CD4-positive, alpha-beta T cell treated with Interleukin-15 for 4 hours (primary cell): Measurements from ENCODE around the gene ANKRD2.
"Not testable (repeated sequence)": the region's sequence is repeated elsewhere in the genome, so short reads cannot be mapped to it uniquely, and the experiment has no call there.

Experiments
- DNase-seq: peaks from one replicate; pipeline ENCODE4 v3.0.0-alpha.2; 2020; ENCODE audit warnings: low spot score

Gene ANKRD2

DNA sequence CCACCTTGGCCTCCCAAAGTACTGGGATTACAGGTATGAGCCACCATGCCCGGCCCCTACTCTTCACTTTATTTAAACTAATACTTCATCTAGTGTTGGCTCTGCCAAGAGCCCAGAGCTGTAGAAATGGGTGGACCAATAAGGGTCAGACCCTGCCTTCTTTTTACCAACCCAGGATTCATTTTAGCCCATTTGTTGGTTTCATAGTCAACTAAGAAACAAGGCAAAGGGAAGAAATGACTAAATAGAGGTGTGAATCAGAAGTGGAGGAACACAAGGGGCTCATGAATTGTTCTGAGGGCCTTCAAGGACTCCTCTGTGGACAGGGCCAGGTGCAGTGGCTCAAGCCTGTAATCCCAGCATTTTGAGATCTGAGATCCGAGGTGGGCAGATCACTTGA, 1.1 kb downstream of the ANKRD2 start:
- no peak for DNase-seq

DNA sequence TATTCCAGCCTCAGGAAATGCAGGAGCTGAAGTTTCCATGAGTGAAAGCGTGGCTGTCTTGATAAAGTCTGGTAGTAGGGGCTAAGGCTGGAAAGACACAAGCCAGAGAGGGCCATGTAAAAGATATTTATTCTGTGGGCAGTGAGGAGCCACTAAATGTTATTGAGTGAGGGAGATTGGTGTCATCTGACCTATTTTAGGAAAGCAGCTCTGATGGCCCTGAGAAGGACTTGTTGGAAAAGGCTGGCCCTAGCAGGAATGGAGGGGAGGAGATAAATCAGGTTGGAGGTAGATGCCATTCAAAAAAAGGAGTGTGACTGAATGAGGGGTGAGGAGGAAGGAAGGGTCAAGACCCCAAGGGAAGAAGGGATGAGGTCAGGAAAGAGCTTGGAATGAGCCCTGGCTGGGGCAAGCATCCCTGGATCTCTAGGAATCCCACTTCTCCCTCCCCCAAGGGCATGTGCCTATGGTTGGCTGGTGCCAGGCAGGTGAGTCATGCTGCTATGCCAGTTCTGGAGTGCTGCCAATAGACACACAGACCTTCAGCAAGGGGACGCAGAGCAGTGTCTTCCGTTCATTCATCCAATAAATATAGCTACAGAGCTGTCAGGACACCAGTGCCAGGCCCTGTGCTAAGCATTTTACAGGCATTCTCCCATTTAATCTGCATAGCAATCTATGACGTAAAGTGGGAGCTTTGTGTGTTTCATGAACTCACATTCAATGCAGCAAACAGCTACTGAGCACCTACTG, 2.0 kb downstream of the ANKRD2 start:
- DNase-seq = no peak

DNA sequence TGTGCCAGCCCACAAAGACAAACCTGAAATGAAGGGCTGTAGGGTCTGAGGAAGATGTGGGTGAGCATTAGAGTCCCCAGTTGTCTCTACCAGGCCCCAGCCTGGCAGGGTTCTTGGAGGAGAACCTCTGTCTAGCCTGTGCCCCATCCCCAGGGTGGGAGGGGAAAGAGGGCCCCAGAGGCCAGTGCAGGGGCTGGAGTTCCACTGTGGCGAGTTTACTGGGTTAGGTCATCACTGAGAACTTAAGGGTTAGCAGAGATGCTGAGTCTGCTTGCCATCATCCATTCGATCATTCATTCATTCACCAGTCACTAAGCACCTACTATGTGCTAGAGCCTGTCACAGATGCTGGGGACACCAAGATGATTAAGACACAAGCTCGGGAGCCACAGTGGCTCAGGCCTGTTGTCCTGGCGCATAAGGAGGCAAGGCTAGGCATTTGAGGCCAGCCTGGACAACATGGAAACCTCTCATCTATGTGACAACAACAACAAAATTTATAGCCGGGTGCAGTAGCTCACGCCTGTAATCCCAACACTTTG, 2.6 kb downstream of the ANKRD2 start:
- no peak for DNase-seq

DNA sequence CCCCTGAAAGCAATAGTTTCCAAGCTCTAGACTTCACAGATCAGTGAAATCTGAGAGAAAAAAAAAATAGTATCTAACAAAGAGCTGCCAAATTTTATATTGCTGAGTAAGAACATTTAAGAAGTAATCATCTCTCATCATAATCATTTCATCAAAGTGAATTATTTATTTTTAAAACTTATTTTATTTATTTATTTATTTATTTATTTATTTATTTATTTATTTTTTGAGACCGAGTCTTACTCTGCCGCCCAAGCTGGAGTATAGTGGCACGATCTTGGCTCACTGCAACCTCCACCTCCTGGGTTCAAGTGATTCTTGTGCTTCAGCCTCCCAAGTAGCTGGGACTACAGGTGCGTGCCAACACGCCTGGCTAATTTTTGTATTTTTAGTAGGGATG, 3.9 kb downstream of the ANKRD2 start:
- DNase-seq = not testable (repeated sequence)

DNA sequence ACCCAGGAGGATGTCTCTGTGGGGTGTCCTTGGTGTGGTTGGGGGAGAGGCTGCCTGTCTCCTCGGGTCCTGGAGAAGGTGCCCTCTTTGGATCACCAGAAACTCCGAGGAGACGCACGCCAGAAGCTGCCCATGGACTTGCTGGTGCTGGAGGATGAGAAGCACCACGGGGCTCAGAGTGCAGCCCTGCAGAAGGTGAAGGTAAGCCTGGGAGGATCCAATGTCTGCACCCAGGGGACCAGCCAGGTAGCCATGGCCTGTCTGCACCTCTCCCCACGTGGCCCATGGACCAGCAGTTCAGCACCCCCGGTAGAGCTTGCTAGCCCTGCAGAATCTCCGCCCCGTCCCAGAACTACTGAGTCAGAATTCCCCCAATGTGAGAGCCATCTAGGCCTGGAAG, 5.1 kb downstream of the ANKRD2 start:
- DNase-seq = no peak

DNA sequence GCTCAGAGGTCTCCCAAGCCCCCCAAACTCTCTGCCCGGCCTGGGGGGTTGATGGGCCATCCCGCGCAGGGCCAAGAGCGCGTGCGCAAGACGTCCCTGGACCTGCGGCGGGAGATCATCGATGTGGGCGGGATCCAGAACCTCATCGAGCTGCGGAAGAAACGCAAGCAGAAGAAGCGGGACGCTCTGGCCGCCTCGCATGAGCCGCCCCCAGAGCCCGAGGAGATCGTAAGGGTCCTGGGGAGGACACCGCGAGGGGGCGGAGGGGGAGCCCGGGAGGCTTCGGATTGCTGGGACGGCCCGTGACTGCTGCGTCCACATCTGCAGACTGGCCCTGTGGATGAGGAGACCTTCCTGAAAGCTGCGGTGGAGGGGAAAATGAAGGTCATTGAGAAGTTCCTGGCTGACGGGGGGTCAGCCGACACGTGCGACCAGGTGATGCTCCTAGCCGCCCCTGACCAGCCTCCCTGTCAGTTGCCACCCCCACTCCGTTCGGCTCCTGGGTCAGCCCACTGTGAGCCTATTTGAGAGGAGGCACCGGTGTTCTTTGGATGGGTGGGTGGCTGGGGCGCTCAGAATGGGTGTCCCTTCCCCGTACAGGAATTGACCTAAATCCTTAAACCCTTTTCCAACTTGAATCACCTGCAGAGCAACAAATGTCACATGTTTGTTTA, 5.7 kb downstream of the ANKRD2 start:
- no peak for DNase-seq

DNA sequence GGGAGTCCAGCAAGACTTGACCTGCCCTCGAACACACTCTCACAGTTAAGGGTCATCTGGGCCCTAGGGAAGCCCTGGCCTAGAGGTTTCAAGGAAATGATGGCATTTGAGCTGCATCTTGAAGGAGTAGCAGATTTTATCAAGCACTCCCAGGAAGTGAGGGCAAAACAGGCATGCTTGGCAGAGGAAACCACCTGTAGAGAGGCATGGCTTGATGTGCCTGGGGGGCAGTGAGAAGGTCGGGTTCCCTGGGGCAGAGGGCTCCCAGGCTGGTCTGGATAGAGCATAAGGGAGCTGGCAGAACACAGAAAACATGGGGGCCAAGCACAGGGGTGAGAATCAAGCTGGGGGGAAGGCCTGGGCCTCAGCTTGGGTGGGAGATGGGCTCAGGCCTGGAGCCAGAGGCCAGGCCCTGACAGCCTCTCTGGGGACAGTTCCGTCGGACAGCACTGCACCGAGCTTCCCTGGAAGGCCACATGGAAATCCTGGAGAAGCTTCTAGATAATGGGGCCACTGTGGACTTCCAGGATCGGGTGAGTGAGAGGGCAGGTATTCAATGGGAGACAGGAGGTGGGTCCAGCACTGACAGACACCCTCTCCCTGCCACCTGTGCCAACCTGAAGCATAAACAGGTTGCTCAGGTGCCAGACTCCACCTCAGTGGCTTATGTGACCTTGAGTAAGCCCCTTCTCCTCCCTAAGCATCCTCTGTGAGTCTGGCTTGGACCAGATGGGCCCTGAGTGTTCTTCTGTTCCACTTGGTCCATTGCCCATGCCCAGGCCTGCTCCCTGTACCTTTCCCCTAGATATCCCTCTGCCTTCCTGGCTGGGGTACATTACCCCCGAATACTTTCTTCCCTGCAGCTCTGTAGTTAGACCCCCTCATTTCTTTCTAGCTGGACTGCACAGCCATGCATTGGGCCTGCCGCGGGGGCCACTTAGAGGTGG, 8.1 kb downstream of the ANKRD2 start:
- no peak for DNase-seq

DNA sequence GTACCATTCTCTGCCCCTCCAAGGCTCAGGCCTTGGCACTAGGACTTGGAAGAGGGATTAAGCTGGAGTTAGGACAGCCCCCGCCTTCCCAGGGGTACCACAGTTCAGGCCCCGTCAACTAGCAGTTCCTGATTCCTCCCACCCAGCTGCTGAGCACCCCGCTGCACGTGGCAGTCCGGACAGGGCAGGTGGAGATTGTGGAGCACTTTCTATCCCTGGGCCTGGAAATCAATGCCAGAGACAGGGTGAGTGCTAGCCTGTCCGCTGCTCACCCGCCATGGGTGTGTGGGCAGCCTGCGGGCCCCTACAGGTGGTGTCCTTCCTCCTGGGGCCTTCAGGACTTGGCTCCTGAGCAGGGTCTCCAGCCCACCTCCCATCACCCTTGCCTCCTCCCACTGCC, 9.6 kb downstream of the ANKRD2 start:
- DNase-seq = no peak

DNA sequence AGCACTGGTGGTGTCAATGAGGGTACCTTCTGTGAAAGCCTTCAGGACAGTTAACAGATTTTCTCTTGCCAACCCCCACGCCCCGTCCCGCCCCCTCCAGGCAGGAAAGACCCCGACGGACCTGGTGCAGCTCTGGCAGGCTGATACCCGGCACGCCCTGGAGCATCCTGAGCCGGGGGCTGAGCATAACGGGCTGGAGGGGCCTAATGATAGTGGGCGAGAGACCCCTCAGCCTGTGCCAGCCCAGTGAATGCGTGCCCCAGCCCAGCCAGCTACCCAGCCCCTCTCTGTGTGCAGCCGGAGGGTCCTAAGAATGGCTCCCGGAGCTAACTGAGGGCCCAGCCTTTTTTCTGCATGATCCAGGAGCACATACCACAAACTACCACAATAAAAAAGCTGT, 10.9 kb downstream of the ANKRD2 start:
- DNase-seq = no peak

DNA sequence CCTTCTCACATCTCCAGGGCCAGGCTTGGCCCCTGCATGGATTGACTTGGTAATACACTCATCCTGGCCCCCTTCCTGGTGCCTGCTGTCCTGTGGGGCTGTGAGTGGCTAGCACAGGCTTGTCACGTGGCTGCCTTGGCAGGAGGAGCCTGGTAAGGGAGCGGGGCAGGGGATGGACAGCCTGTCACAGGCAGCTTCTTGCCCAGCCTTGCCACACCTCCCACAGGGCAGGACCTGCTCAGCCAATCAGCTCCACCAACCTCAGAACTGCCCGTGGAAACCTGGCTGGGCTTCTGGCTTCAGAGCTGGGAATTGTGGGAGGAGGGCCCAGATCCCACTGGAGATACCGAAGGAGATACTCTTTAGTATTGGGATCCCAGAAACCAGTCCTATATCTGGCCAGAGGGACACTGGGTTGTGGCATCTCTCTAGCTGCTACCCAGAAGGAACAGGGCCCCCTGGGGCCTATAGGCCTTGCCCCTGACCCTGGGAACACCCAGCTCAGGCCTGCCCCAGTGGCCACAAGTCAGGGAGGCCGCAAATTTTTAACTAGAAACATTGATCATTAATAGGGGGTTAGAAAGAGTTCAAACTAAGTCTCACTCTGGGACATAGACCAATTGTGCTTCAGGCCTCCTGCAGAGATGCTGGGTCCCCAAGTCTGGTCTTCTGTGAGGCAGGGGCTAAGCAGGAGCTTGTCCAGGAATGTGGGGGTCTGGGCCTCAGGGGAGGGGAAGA, 11.7 kb downstream of the ANKRD2 start, which contains the start of gene HOGA1:
HOGA1 (plus strand) TSS at position 330 of the 738 bp plus-strand sequence; CDS start at position 645, 315 bp downstream.
- DNase-seq = no peak

DNA sequence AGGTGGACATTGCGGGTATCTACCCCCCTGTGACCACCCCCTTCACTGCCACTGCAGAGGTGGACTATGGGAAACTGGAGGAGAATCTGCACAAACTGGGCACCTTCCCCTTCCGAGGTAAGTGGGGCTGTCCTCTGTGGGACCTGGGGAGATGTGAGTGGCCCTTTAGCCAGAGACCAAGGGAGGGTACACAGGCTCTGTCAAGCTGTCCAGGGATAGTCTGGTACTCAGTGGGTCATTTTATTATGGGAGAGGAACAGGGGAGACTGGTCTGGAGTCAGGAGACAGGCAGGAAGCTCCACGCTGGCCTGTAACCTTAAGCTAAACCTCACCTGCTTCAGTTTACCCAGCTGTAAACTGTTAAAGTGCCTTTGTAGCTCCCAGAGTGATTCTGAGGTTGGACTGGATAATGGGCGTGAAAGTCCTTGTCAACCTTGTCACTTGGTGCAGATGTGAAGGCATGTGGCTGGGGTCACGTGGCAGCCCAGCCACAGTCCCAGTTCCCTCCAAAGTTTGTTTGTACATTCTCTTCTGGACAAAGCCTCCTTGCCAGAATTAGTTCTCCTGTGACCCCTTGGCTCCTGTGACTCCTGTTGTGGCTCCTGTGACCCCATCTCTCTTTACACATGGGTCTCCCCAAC, 12.3 kb downstream of the ANKRD2 start:
- no peak for DNase-seq

DNA sequence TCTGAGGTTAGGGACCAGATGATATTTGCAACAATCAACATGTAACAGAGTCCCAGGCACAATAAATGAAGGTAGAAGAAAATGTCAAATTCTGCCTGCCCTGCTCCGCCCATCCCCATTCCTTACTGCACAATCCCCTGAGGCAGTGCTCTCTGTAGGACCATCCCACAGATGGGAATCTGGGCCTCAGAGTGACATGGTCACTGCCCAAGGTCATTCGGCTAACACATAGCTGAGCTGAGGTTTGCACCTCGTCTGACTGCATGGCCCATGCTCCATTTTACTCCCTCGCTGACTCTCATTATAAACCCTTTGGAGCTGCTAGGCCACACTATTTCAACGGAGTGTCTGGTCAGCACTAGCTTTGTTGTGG, 12.8 kb downstream of the ANKRD2 start:
- DNase-seq = no peak

DNA sequence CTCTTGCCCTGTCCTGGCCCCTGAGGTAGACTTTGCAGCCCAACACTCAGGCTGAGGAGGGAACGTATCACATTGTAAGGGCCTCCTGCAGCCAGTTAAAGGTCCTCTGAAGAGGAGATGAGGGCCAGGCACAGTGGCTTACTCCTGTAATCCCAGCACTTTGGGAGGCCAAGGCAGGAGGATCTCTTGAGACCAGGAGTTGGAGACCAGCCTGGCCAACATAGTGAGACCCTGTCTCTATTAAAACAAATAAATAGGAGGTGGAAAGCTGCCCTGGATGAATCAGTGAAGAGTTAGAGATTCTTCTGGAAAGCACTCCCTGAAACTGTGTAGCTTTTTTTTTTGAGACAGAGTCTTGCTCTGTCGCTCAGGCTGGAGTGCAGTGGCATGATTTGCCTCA, 14.6 kb downstream of the ANKRD2 start:
- DNase-seq = no peak

DNA sequence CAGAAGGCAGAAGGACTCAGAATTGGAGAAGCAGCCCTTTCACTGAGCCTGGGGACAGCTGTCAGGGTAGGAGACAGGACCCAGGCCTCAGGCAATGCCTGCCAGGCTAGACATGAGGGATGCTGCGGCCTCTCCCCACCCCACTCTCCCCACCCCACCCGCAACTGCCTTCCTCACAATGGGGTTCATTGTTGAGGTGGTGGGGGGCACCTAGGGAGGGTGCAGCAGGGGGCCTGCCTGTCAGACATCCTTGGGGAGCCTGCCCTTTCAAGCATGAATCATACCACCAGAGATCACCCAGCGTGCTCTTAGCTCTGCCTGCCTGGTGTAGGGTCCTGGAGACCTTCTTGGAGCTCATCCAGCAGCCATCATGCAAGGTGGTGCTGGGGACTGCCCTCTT, 16.9 kb downstream of the ANKRD2 start, which contains the start of gene C10orf62:
C10orf62 (plus strand) TSS at position 243 of the 400 bp plus-strand sequence. CDS start 177 bp downstream, outside the sequence.
- no peak for DNase-seq

DNA sequence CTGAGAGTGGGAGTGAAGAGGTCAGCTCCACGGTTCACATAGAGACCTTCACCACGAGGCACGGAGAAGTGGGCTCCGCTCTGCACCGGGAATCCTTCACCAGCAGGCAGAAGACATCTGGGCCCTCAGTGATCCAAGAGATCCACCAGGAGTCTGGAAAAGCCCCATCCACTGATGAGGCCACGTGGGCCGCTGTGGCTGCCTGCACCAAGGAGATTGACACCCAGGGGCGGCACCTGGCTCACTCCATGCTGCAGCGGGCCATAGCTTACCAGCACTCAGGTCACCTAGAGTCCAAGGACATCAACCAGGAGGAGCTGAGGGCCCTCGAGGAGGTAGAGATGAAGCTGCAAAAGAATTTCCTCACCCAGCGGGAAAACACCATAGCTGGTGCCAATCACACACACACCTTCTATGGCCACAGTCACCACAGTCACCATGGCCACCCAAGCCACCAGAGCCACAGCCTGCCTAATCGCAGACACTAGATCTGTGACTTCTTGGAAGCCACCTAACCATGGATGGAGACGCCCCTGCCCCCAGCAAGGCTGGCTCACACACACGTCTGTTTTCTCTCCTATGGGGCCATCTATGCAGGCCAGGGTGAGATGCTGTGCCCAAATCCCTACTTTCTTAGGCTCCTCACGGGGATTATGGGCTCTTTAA, 17.6 kb downstream of the ANKRD2 start:
- DNase-seq = peak; percentile 30

DNA sequence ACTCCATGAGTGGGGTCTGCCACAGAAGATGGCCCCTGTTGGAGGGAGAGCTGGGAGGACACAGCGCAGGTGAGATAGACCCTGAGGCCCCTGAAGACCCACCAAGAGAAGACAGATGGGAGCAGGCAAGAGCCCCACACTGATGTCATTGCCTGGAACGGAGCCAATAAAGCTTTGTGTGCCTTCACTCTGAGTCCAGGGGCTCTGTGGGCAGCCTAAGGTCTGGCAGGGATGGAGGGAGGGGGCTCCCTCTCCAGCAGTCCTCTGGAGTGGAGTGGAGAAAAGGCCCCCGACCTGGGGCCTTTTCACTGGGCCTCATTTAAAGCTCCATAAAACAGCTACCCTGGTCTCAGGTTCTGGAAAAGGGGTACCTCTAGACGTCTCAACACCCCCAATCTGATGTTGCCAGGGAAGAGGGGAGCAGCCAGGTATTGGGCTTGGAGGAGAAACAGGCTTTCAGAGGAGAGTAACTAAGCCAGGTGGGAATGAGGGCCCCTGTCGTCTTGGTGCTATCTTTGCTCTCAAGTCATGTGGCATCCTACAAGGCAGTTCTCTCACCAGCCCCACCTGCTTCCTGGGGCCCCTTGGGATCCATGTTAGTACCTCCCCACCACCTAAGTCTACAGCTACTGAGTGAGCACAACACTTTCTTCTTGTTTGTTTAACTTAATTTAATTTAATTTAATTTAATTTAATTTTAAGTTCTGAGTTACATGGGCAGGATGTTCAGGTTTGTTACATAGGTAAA, 18.3 kb downstream of the ANKRD2 start:
- DNase-seq = no peak

DNA sequence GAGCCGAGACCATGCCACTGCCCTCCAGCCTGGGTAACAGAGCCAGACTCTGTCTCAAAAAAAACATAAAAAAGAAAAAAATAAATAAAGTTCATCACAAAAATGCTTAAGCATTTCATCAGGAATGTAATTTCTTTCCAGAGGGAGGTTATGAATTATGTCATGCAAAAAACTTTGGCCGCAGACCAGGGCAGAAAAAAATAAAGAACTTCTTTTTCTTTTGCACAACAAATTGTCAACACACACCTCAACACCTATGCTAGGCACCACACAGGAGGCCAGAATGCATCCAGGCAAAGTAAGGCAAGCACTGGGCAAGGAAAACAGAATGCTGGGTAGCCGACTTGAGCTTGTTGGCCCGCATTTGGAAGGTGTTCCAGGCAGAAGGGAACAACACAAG, 20.8 kb downstream of the ANKRD2 start:
- DNase-seq = no peak

DNA sequence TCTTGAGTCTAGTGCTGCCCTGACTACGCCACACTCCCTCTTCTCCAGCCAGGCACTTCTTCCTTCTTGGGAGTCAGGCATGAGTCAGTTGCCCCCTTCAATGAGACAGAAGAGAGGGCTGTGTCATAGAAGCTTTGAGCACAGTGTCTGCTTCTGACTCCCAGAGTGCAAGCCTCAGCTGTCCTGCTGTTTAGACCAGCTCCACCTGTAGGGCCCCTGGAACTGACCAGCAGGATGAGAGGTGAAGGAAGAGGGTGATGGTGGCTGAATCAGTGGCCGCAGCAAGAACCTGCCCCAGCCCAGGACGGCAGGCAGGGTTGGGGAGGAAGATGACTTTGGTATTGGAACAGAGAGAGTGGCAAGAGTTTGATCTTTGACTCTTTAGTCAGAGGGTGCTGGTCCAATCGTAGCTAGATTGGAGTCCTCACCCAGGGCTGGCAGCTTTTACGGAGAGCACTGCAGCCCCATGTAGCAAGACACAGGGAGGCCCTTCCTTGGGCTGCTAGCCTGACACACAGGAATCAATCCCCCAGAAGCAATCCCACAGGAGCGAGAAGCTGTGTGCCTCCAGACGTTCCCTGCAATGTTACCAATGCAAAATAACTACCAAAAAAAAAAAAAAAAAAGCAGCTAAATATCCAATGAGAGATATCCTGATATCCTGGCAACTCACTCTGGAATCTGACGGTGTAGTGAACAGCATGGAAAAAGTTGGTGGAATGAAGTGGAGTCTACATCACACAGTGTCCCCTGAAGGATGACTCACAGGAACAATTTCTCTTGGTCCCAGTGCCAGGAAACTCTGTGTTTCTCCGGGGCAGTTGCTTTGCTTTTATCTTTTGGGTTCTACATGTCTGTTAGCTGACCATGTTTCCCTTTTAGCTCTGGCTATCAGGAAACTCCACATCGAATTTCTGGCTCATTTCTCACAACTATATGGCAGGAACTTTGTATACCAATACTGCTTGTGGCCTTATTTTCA, 23.8 kb downstream of the ANKRD2 start:
- no peak for DNase-seq
